Endodermal cell (in vitro differentiated cells): ENCODE results near the gene OR6C4. TPM values are rescaled to one million over a fixed set of nuclear protein-coding genes. Genes with fewer than 3 reads are reported as not detected.
"Not testable (repeated sequence)": the region's sequence is repeated elsewhere in the genome, so short reads cannot be mapped to it uniquely, and the experiment has no call there.

Experiments
- DNase-seq: peaks from one replicate; pipeline ENCODE4 v3.0.0-alpha.2; 2017
- H3K27ac ChIP-seq: 2 replicates; pipeline ENCODE4 v1.5.1; 2013; ENCODE audit warnings: mild to moderate bottlenecking, low read depth, low read length, moderate library complexity
- H3K27me3 ChIP-seq: 2 replicates; pipeline ENCODE4 v1.6.1; 2013; ENCODE audit warnings: mild to moderate bottlenecking, low read length, moderate library complexity; ENCODE audit not compliant: insufficient read depth, control insufficient read depth, poor library complexity, severe bottlenecking
- H3K36me3 ChIP-seq: 2 replicates; pipeline ENCODE4 v1.7.0; 2013; ENCODE audit warnings: mild to moderate bottlenecking, low read length, moderate library complexity; ENCODE audit not compliant: control insufficient read depth, insufficient read depth
- H3K4me1 ChIP-seq: one replicate; pipeline ENCODE4 v1.7.0; 2013; ENCODE audit warnings: low read length; ENCODE audit not compliant: control insufficient read depth, insufficient read depth
- H3K4me3 ChIP-seq: 2 replicates; pipeline ENCODE4 v1.5.1; 2013; ENCODE audit warnings: mild to moderate bottlenecking, low read length, moderate library complexity
- H3K9ac ChIP-seq: 2 replicates; pipeline ENCODE4 v1.6.1; 2013; ENCODE audit warnings: mild to moderate bottlenecking, low read length, moderate library complexity; ENCODE audit not compliant: poor library complexity, severe bottlenecking; ENCODE audit errors: extremely low read depth
- H3K9me3 ChIP-seq: 2 replicates; pipeline ENCODE4 v1.6.1; 2013; ENCODE audit warnings: mild to moderate bottlenecking, low read length, moderate library complexity; ENCODE audit not compliant: control insufficient read depth
- H3K27ac Mint-ChIP-seq: 2 replicates; pipeline ENCODE4 v1.8.0; 2020; ENCODE audit warnings: mixed read lengths
- H3K27me3 Mint-ChIP-seq: 2 replicates; pipeline ENCODE4 v1.8.0; 2021; ENCODE audit warnings: mild to moderate bottlenecking, mixed read lengths; ENCODE audit not compliant: insufficient read depth
- H3K36me3 Mint-ChIP-seq: 2 replicates; pipeline ENCODE4 v1.8.0; 2020; ENCODE audit warnings: low read depth, mixed read lengths
- H3K4me1 Mint-ChIP-seq: 2 replicates; pipeline ENCODE4 v1.8.0; 2020; ENCODE audit warnings: mixed read lengths
- H3K4me3 Mint-ChIP-seq: 2 replicates; pipeline ENCODE4 v1.8.0; 2020; ENCODE audit warnings: mild to moderate bottlenecking, moderate library complexity, mixed read lengths
- H3K9me3 Mint-ChIP-seq: 2 replicates; pipeline ENCODE4 v1.8.0; 2020; ENCODE audit warnings: mild to moderate bottlenecking, mixed read lengths
- CTCF ChIP-seq: fragments of 200-600 bp; sonication (generic); conservative IDR thresholded peaks from 2 replicates; pipeline ENCODE4 v1.5.0; 2021; ENCODE audit warnings: antibody characterized with exemption, mild to moderate bottlenecking
- WGBS, 2 experiments: methylation state at CpG; one replicate each; pipeline versions ENCODE4 v1.1.5 to v1.1.7; 2013; ENCODE audit warnings: missing lambda C conversion rate in 2 of 2, mixed read lengths in 1 of 2; ENCODE audit not compliant: insufficient coverage in 1 of 2, insufficient read length in 1 of 2; 5-methylcytosine and 5-hydroxymethylcytosine counted together
- total RNA-seq, 2 donors: library from RNA; stranded (reverse); fragmentation: NEBNext Ultra II Directional in 1 of 2; extraction: Animal tissue kit (Norgen Biotek cat#: 25700) in 1 of 2; gene quantifications; 2 replicates in 1 of 2; 3 replicates in 1 of 2; pipeline ENCODE4 v1.2.1, GENCODE V29; 2021

The OR6C4 gene
- total RNA-seq, 2 donors from 2014 or later: not detected

DNA sequence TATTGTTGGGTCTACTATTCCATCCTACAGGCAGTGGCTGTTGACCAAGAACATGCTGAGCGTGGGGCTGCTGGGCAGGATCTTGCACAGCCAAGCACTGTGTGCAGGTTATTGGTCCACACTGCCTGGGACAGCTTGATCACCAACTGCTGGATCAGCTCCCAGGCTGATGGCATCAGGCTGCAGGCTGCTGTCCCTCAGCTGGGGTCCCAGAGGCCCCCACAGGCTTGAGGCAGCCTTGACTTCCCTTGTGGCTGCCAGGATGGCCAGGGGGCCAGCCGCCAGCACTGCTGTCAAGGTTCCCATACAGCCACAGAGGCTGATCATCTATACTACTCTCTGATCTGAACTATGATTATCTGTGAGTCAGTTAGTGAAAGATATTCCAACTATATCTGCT lies 32.7 kb downstream of the OR6C4 start:
- H3K9me3 Mint-ChIP-seq: peaks cover 14% of the 10 kb centered on the region

DNA sequence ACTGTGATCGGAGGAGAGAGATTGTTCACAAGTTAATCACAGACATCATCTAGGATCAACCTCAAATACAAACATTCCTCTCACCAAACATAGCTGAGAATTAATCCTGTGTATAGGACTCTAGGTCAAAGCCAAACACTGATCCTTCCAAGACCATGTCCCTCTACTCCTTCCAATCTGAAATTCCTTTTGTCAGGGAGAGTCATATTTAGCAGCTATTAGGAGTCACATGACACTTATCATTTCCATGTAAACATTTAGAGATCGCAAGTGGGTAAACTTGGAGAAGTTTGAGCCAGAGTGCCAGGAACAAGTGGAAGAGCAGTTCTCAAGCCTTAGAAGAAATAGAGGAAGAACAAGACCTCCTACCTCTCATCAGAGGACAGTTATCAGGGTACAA lies 36.4 kb downstream of the OR6C4 start:
- Histone ChIP-seq H3K9ac (no peak overlapping the region), H3K4me1 (no peaks in the 10 kb centered on the region), H3K27ac (no peak overlapping the region), H3K9me3 (no peaks in the 10 kb centered on the region), H3K27me3 (no peaks in the 10 kb centered on the region), H3K4me3 (no peak overlapping the region), H3K36me3 (no peaks in the 10 kb centered on the region)
- no peak for TF ChIP-seq CTCF
- Mint-ChIP-seq H3K27me3 (peaks cover 2% of the 10 kb centered on the region), H3K9me3 (peaks cover 30% of the 10 kb centered on the region), H3K36me3 (peaks cover 6% of the 10 kb centered on the region), H3K4me1 (no peaks in the 10 kb centered on the region), H3K4me3 (no peak overlapping the region), H3K27ac (no peak overlapping the region)
- 80 to 98% methylated on average over 1 to 2 of the region's 2 CpGs for WGBS, 2 experiments
- no peak for DNase-seq

More for the DNA sequence above, 32.7 kb downstream of the OR6C4 start:
- 97 to 100% methylated on average over 1 to 2 of the region's 2 CpGs for WGBS, 2 experiments
- Histone ChIP-seq H3K4me1 (no peaks in the 10 kb centered on the region), H3K27ac (no peak overlapping the region), H3K9ac (no peak overlapping the region), H3K9me3 (no peaks in the 10 kb centered on the region), H3K27me3 (no peaks in the 10 kb centered on the region), H3K4me3 (no peak overlapping the region), H3K36me3 (no peaks in the 10 kb centered on the region)
- no peak for DNase-seq
- H3K27ac Mint-ChIP-seq: no peak overlapping the region
- peaks cover 4% of the 10 kb centered on the region for H3K27me3 Mint-ChIP-seq
- no peaks in the 10 kb centered on the region for H3K4me1 Mint-ChIP-seq
- H3K4me3 Mint-ChIP-seq: no peak overlapping the region
- no peak for TF ChIP-seq CTCF
- H3K36me3 Mint-ChIP-seq: no peaks in the 10 kb centered on the region

DNA sequence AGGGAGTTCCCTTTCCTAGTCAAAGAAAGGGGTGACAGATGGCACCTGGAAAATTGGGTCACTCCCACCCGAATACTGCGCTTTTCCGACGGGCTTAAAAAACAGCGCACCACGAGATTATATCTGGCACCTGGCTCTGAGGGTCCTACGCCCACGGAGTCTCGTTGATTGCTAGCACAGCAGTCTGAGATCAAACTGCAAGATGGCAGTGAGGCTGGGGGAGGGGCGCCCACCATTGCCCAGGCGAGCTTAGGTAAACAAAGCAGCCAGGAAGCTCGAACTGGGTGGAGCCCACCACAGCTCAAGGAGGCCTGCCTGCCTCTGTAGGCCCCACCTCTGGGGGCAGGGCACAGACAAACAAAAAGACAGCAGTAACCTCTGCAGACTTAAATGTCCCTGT lies 40.8 kb downstream of the OR6C4 start:
- H3K27ac Mint-ChIP-seq, H3K4me3 Mint-ChIP-seq, H3K27me3 ChIP-seq, H3K9ac ChIP-seq, H3K4me3 ChIP-seq, H3K27me3 Mint-ChIP-seq, H3K27ac ChIP-seq, H3K9me3 ChIP-seq, H3K36me3 ChIP-seq, H3K36me3 Mint-ChIP-seq, H3K4me1 Mint-ChIP-seq, H3K4me1 ChIP-seq: not testable (repeated sequence)
- peak; percentile 51 for DNase-seq
- H3K9me3 Mint-ChIP-seq: peaks cover 43% of the 10 kb centered on the region
- 70 to 81% methylated on average over 9 to 12 of the region's 12 CpGs for WGBS, 2 experiments

Other genes with a start within 250 kb of the OR6C4 start
- not detected for gene OR6C1, start 235.3 kb upstream of the OR6C4 start, total RNA-seq
- not detected for gene OR6C3, start 218.9 kb upstream of the OR6C4 start, total RNA-seq
- not detected for gene OR6C75, start 186.6 kb upstream of the OR6C4 start, total RNA-seq
- gene OR6C65, start 149.1 kb upstream of the OR6C4 start, total RNA-seq: not detected
- not detected for gene OR6C76, start 123.3 kb upstream of the OR6C4 start, total RNA-seq
- gene OR6C2, start 105.5 kb upstream of the OR6C4 start, total RNA-seq: not detected
- gene OR6C70, start 79.5 kb upstream of the OR6C4 start, total RNA-seq: not detected
- gene OR6C68, start 57.2 kb upstream of the OR6C4 start, total RNA-seq: not detected
- not detected for gene OR2AP1, start 22.9 kb downstream of the OR6C4 start, total RNA-seq
- not detected for gene OR10P1, start 87.3 kb downstream of the OR6C4 start, total RNA-seq
- 100 to 1,000 TPM; 106 to 122 TPM for gene ITGA7, start 158.3 kb downstream of the OR6C4 start, total RNA-seq
- gene BLOC1S1, start 166.4 kb downstream of the OR6C4 start, total RNA-seq: 100 to 1,000 TPM in 1 of 2 donors, 10 to 100 TPM in 1; 95.1 to 102 TPM
- gene RDH5, start 170.8 kb downstream of the OR6C4 start, total RNA-seq: 1 to 10 TPM; 4.1 to 7.4 TPM
- gene CD63, start 179.4 kb downstream of the OR6C4 start, total RNA-seq: 1,000 to 10,000 TPM in 1 of 2 donors, 100 to 1,000 TPM in 1; 879 to 1,041 TPM
- gene GDF11, start 193.5 kb downstream of the OR6C4 start, total RNA-seq: 10 to 100 TPM; 29.8 to 33.0 TPM